Hepatocyte (in vitro differentiated cells): ENCODE measurements around the gene C19orf85. TPM values are rescaled to one million over a fixed set of nuclear protein-coding genes. Genes with fewer than 3 reads are reported as not detected.

Source experiments
- DNase-seq: peaks from one replicate; pipeline ENCODE4 v3.0.0-alpha.2; 2016; ENCODE audit warnings: low spot score
- H2AFZ ChIP-seq: fragments of 200-600 bp; sonication (generic); 2 replicates; pipeline ENCODE4 v1.6.0; 2016; ENCODE audit warnings: antibody characterized with exemption, mild to moderate bottlenecking
- H3K27ac ChIP-seq: fragments of 200-600 bp; sonication (generic); 2 replicates; pipeline ENCODE4 v1.5.1; 2016; ENCODE audit warnings: mild to moderate bottlenecking
- H3K27me3 ChIP-seq: fragments of 200-600 bp; sonication (generic); 2 replicates; pipeline ENCODE4 v1.6.1; 2016
- H3K36me3 ChIP-seq: fragments of 200-600 bp; sonication (generic); replicated peaks from 2 replicates; pipeline ENCODE4 v1.5.1; 2016; ENCODE audit warnings: low read depth; ENCODE audit not compliant: insufficient read depth
- H3K4me1 ChIP-seq: fragments of 200-600 bp; sonication (generic); 2 replicates; pipeline ENCODE4 v1.5.1; 2016; ENCODE audit warnings: mild to moderate bottlenecking, moderate library complexity; ENCODE audit not compliant: insufficient read depth
- H3K4me2 ChIP-seq: fragments of 200-600 bp; sonication (generic); 2 replicates; pipeline ENCODE4 v1.6.0; 2016
- H3K4me3 ChIP-seq: fragments of 200-600 bp; sonication (generic); 2 replicates; pipeline ENCODE4 v1.5.1; 2016; ENCODE audit warnings: mild to moderate bottlenecking
- H3K79me2 ChIP-seq: fragments of 200-600 bp; sonication (generic); 2 replicates; pipeline ENCODE4 v1.6.0; 2017; ENCODE audit warnings: mild to moderate bottlenecking
- H3K9me2 ChIP-seq: fragments of 200-600 bp; sonication (generic); replicated peaks from 2 replicates; pipeline ENCODE4 v1.6.0; 2017; ENCODE audit warnings: mild to moderate bottlenecking; ENCODE audit not compliant: insufficient read depth
- H3K9me3 ChIP-seq: fragments of 200-600 bp; sonication (generic); 2 replicates; pipeline ENCODE4 v1.5.1; 2016; ENCODE audit warnings: low read depth, mild to moderate bottlenecking
- H4K20me1 ChIP-seq: fragments of 200-600 bp; sonication (generic); 2 replicates; pipeline ENCODE4 v1.6.0; 2016; ENCODE audit warnings: mild to moderate bottlenecking; ENCODE audit not compliant: insufficient read depth, poor library complexity, severe bottlenecking
- CTCF ChIP-seq: fragments of 200-600 bp; sonication (generic); IDR thresholded peaks from 2 replicates; pipeline ENCODE4 v1.5.1; 2016; ENCODE audit warnings: antibody characterized with exemption, mild to moderate bottlenecking; ENCODE audit not compliant: poor library complexity
- EZH2 ChIP-seq: fragments of 200-600 bp; sonication (generic); IDR thresholded peaks from 2 replicates; pipeline ENCODE4 v1.6.1; 2016; ENCODE audit warnings: antibody characterized with exemption, mild to moderate bottlenecking, borderline replicate concordance
- EZH2phosphoT487 ChIP-seq: fragments of 200-600 bp; sonication (generic); IDR thresholded peaks from one replicate; pipeline ENCODE4 v1.6.1; 2018; ENCODE audit warnings: antibody characterized with exemption, mild to moderate bottlenecking, low read depth, moderate library complexity; ENCODE audit not compliant: unreplicated experiment, severe bottlenecking
- WGBS: methylation state at CpG from one replicate; pipeline ENCODE4 v1.1.6; 2016; ENCODE audit warnings: low lambda C conversion rate; ENCODE audit errors: missing lambda C conversion rate; 5-methylcytosine and 5-hydroxymethylcytosine counted together
- polyA plus RNA-seq: library from polyadenylated mRNA; unstranded; fragments of >200 nt; fragmentation: Nextera tagmentation; extraction: Ambion mirVana; gene quantifications from 2 replicates; pipeline ENCODE4 v1.2.1, GENCODE V29; 2016
- total RNA-seq: library from RNA; depleted of rRNA; stranded (reverse); fragments of >200 nt; gene quantifications from 2 replicates; pipeline ENCODE4 v1.2.3, GENCODE V29; 2014

The C19orf85 gene
- total and polyA plus RNA-seq, 2 experiments from 2014 or later: not detected

- H3K27me3 ChIP-seq: peaks cover 22% of the 10 kb centered on the region
- no peak overlapping the region for H3K27ac ChIP-seq
- peak; percentile 49 for TF ChIP-seq CTCF
- no peak for TF ChIP-seq EZH2phosphoT487
- H4K20me1 ChIP-seq: peaks cover 7% of the 10 kb centered on the region
- H3K79me2 ChIP-seq: peaks cover 11% of the 10 kb centered on the region
- no peaks in the 10 kb centered on the region for H3K9me3 ChIP-seq
- no peak overlapping the region for H2AFZ ChIP-seq
- WGBS: 63% methylated on average over 7 of the region's 14 CpGs
- no peak for DNase-seq
- no peak overlapping the region for H3K4me3 ChIP-seq
- H3K4me2 ChIP-seq: no peak overlapping the region
- no peaks in the 10 kb centered on the region for H3K9me2 ChIP-seq
- H3K36me3 ChIP-seq: no peaks in the 10 kb centered on the region
- H3K4me1 ChIP-seq: peaks cover 14% of the 10 kb centered on the region
Measured at GRCh38 chr19:55454787-55455243, 9.7 kb downstream of the C19orf85 start.

GRCh38 chr19:55453511-55454260 lies 10.9 kb downstream of the C19orf85 start:
- TF ChIP-seq EZH2 (no peak), CTCF (no peak), EZH2phosphoT487 (no peak)
- Histone ChIP-seq H3K9me3 (no peaks in the 10 kb centered on the region), H3K4me1 (peaks cover 11% of the 10 kb centered on the region), H3K27ac (no peak overlapping the region), H4K20me1 (no peaks in the 10 kb centered on the region), H3K4me3 (no peak overlapping the region), H3K4me2 (no peak overlapping the region), H2AFZ (no peak overlapping the region), H3K79me2 (peaks cover under 1% of the 10 kb centered on the region), H3K9me2 (no peaks in the 10 kb centered on the region), H3K36me3 (no peaks in the 10 kb centered on the region), H3K27me3 (peaks cover 28% of the 10 kb centered on the region)
- WGBS: 88% methylated on average over 12 of the region's 12 CpGs
- no peak for DNase-seq

GRCh38 chr19:55452749-55453346 lies 11.7 kb downstream of the C19orf85 start:
- H3K4me3 ChIP-seq: no peak overlapping the region
- H2AFZ ChIP-seq: no peak overlapping the region
- H3K79me2 ChIP-seq: no peaks in the 10 kb centered on the region
- no peaks in the 10 kb centered on the region for H3K9me2 ChIP-seq
- H3K27ac ChIP-seq: no peak overlapping the region
- H3K4me2 ChIP-seq: peak overlapping the region; percentile 89
- no peaks in the 10 kb centered on the region for H4K20me1 ChIP-seq
- peaks cover 28% of the 10 kb centered on the region for H3K27me3 ChIP-seq
- no peak for TF ChIP-seq CTCF
- no peak for TF ChIP-seq EZH2
- H3K4me1 ChIP-seq: peaks cover 11% of the 10 kb centered on the region
- DNase-seq: peak; percentile 78
- WGBS: 18% methylated on average over 7 of the region's 34 CpGs
- no peaks in the 10 kb centered on the region for H3K9me3 ChIP-seq
- H3K36me3 ChIP-seq: no peaks in the 10 kb centered on the region
